ENCODE measurements around the gene USP40.

USP40 gene

DNA sequence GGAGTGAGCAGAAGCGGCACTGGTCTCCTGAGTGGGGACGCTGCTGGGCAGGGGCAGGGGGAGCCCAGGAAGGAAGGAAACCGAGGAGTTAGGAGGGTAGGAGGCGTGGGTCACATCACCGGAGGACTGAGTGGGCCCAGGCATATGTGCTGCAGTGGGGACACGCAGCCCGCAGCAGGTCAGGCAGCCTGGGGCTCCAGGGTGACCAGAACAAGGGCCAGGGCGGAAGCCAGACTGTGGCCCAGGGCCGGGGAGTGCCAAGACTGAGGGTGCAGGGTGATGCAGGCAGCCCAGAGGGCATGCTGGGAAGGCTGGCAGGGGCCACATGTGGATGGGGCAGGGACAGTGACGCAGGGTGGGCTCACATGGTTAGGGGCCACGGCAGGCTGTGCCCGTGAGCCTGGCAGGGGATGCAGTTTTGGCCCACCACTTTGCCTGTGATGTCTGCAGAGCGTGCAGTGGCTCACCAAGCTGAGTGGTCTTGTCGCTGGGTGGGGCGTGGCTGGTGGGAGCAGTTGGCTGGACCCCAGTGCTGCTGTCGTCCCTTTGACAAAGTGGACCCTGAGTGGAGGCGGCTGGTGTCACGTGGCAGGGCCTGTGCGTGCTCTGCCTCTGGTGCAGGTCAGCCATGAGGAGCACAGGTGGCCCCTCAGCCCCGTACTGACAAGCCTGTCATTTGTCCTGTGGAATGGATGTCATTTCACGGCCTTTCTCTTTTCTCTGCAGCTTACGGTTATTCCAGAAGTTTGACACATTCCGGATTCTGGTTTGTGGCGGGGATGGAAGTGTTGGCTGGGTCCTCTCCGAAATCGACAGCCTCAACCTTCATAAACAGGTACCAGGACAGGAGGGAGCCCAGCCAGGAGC is 125.2 kb downstream of the USP40 start:
- peaks cover 30% of the 10 kb centered on the region in 2 donors for H3K36me3 ChIP-seq (ENCODE audit: control insufficient read depth in 2 of 2, insufficient read depth in 2 of 2, low read length in 2 of 2)
- H3K4me3 ChIP-seq (ENCODE audit: low read length in 2 of 2) = no peak overlapping the region
- H3K4me1 ChIP-seq (ENCODE audit: control insufficient read depth, insufficient read depth, low read length) = no peaks in the 10 kb centered on the region
- no peak overlapping the region for H3K9ac ChIP-seq (ENCODE audit: low read length in 2 of 2)
- H3K27ac ChIP-seq (ENCODE audit: low read length) = no peak overlapping the region
- H3K27me3 ChIP-seq (ENCODE audit: control insufficient read depth in 1 of 2, insufficient read depth in 2 of 2, low read length in 2 of 2) = no peaks in the 10 kb centered on the region
- no peaks in the 10 kb centered on the region for H3K9me3 ChIP-seq (ENCODE audit: control insufficient read depth in 2 of 2, low read length in 2 of 2)

DNA sequence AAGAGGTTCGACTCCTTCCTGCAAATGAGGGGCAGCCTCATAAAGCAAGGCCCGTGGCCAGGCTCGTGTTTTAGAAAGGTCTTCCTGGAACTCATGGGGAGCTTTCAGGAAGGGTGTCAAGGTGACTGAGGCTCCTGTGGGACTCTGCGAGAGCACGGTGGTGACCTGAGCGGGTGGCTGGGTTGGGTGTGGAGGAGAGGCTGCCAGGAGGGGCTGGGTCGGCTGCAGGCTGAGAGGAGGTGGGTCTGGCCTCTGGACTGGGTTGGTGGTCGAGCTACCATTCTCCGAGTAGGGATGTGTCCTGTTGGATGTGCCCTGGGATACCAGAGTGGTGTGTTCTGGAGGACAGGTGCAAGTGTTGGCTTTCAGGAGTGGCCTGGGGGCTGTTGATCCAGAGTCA is 125.9 kb downstream of the USP40 start:
- Histone ChIP-seq H3K9me3 (ENCODE audit: control insufficient read depth in 2 of 2, low read length in 2 of 2) (no peaks in the 10 kb centered on the region), H3K36me3 (ENCODE audit: control insufficient read depth in 2 of 2, insufficient read depth in 2 of 2, low read length in 2 of 2) (peaks cover 30 to 31% of the 10 kb centered on the region in 2 donors), H3K27ac (ENCODE audit: low read length) (no peak overlapping the region), H3K9ac (ENCODE audit: low read length in 2 of 2) (no peak overlapping the region), H3K27me3 (ENCODE audit: control insufficient read depth in 1 of 2, insufficient read depth in 2 of 2, low read length in 2 of 2) (no peaks in the 10 kb centered on the region), H3K4me3 (ENCODE audit: low read length in 2 of 2) (no peak overlapping the region), H3K4me1 (ENCODE audit: control insufficient read depth, insufficient read depth, low read length) (no peaks in the 10 kb centered on the region)

DNA sequence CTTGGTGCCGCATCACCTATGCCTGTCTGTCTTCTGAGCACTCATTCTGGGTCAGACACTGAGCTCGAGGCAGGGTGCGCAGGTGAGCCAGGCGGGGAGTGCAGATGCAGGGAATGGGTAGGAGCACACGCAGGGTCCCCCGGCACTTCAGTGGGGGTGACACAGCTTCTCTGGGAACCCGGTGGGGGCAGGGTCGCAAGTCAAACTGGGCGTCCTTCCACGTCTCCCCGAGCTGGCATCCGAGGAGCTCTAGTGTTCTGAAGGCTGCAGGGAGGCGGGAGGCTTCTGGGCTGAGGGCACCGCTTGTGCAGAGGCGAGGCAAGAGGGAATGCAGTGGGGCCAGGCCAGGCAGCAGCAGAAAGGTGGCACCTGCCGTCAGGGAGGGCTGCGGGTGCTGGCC is 126.3 kb downstream of the USP40 start:
- Histone ChIP-seq H3K4me3 (ENCODE audit: low read length in 2 of 2) (no peak overlapping the region), H3K9ac (ENCODE audit: low read length in 2 of 2) (no peak overlapping the region), H3K27me3 (ENCODE audit: control insufficient read depth in 1 of 2, insufficient read depth in 2 of 2, low read length in 2 of 2) (no peaks in the 10 kb centered on the region), H3K9me3 (ENCODE audit: control insufficient read depth in 2 of 2, low read length in 2 of 2) (no peaks in the 10 kb centered on the region), H3K27ac (ENCODE audit: low read length) (no peak overlapping the region), H3K4me1 (ENCODE audit: control insufficient read depth, insufficient read depth, low read length) (no peaks in the 10 kb centered on the region), H3K36me3 (ENCODE audit: control insufficient read depth in 2 of 2, insufficient read depth in 2 of 2, low read length in 2 of 2) (peaks cover 30 to 32% of the 10 kb centered on the region in 2 donors)

DNA sequence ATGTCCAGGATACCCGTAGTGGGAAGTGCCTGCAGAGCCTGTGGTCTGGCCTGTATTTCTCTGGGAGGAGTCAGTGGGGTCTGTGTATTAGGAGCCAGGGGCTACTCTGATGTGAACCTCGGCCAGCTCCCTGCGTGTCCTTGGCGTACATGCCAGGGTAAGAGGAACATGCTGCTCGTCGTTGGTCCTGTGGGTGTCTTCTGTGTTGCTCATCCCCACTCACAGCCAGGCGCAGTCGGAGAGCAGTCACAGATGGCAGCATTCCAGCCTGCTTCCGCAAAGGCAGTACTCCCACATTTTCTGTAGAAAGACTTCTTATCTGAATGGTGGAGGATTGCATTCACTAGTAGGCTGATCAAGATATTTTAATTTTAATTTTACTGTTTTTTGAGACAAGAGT is 127.4 kb downstream of the USP40 start:
- H3K36me3 ChIP-seq (ENCODE audit: control insufficient read depth in 2 of 2, insufficient read depth in 2 of 2, low read length in 2 of 2) = peaks cover 31 to 37% of the 10 kb centered on the region in 2 donors
- H3K9me3 ChIP-seq (ENCODE audit: control insufficient read depth in 2 of 2, low read length in 2 of 2) = no peaks in the 10 kb centered on the region
- no peak overlapping the region for H3K27ac ChIP-seq (ENCODE audit: low read length)
- no peaks in the 10 kb centered on the region for H3K27me3 ChIP-seq (ENCODE audit: control insufficient read depth in 1 of 2, insufficient read depth in 2 of 2, low read length in 2 of 2)
- no peak overlapping the region for H3K4me3 ChIP-seq (ENCODE audit: low read length in 2 of 2)
- no peaks in the 10 kb centered on the region for H3K4me1 ChIP-seq (ENCODE audit: control insufficient read depth, insufficient read depth, low read length)
- no peak overlapping the region for H3K9ac ChIP-seq (ENCODE audit: low read length in 2 of 2)

DNA sequence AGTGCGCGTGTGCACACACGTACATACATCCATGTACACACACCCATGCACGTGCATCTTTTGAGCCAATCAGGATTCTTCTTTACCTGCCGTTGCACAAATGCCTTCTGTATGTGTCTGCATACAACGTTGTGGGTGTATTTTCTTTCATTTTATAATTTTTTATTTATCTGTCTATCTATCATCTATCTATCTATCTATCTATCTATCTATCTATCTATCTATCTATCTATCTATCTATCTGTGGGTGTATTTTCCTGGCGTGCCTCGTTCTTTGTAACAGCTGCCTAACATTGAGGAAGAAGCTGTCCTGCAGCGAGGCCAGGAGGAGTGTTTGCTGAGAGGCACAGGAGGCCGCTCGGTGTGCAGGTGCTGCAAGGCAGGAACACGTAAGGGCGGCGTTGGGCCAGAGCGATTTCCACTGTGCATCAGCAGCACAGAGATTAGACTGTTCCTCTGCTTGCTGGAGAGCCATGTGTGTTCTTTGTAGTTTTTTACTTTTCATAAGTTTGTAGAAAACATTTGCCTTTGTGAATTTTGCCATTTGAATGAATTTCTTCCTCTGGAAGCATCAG is 127.9 kb downstream of the USP40 start:
- Histone ChIP-seq H3K9me3 (ENCODE audit: control insufficient read depth in 2 of 2, low read length in 2 of 2) (no peaks in the 10 kb centered on the region), H3K27ac (ENCODE audit: low read length) (no peak overlapping the region), H3K9ac (ENCODE audit: low read length in 2 of 2) (no peak overlapping the region), H3K4me3 (ENCODE audit: low read length in 2 of 2) (no peak overlapping the region), H3K36me3 (ENCODE audit: control insufficient read depth in 2 of 2, insufficient read depth in 2 of 2, low read length in 2 of 2) (peaks cover 31 to 37% of the 10 kb centered on the region in 2 donors), H3K4me1 (ENCODE audit: control insufficient read depth, insufficient read depth, low read length) (no peaks in the 10 kb centered on the region), H3K27me3 (ENCODE audit: control insufficient read depth in 1 of 2, insufficient read depth in 2 of 2, low read length in 2 of 2) (no peaks in the 10 kb centered on the region)

DNA sequence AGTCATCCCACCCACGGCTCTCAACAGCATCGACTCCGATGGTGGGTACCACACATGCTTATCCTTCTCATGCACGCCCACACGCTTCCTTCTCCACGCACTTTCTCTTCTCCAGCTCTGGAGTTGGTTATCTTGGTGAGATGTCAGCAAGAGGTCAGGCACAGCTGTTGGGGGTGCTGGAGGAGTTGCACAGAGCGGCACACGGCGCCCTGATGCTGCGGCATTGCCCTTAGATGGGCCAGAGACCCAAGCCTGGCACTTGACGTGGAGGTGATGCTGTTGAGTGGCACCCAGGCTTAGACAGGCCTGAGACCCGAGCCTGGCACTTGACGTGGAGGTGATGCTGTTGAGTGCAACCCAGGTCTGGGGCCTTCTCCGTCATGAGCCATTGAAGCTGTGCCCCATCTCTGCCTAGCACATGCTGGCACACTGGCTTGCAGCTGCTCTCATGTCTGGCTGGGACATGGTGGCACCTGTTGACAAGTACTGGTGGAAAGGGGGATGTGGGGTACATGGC is 129.1 kb downstream of the USP40 start:
- Histone ChIP-seq H3K9ac (ENCODE audit: low read length in 2 of 2) (no peak overlapping the region), H3K9me3 (ENCODE audit: control insufficient read depth in 2 of 2, low read length in 2 of 2) (no peaks in the 10 kb centered on the region), H3K4me1 (ENCODE audit: control insufficient read depth, insufficient read depth, low read length) (no peaks in the 10 kb centered on the region), H3K27ac (ENCODE audit: low read length) (no peak overlapping the region), H3K36me3 (ENCODE audit: control insufficient read depth in 2 of 2, insufficient read depth in 2 of 2, low read length in 2 of 2) (peaks cover 29 to 37% of the 10 kb centered on the region in 2 donors), H3K27me3 (ENCODE audit: control insufficient read depth in 1 of 2, insufficient read depth in 2 of 2, low read length in 2 of 2) (no peaks in the 10 kb centered on the region), H3K4me3 (ENCODE audit: low read length in 2 of 2) (no peak overlapping the region)

DNA sequence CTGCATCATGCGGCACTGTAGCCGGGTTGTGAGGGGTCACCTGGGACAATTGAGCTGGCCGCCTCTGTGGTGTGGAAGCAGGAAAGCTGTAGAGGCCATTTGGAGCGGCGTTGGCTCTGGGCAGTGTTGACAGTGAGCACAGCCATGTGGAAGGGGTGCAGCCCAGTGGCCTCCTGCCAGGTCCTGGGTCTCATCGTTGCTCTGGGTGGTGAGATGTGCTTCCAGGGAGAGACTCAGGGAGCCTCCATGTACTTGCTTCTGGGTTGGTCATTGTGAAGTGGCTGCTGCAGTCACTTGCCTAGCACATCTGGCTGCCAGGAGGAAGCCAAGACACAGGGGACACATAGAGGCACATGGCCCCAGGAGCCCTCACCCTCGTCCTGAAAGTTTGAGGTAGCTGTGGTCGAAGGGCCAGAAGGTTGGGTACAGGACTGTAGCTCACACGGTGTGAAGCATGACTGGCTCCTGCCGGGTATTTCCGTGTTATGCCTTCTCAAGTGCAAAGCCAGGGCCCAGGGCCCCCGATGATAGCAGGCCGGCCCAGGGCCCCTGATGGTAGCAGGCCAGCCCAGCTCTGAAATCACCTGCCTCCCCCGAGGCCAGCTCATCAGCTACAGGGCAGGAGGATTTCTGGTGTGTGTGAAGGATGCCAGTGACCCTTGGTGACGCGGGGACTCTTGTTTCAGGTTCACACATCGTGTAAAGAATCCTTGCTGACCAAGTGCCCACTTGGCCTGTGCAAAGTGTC is 129.7 kb downstream of the USP40 start:
- H3K4me1 ChIP-seq (ENCODE audit: control insufficient read depth, insufficient read depth, low read length) = no peaks in the 10 kb centered on the region
- no peak overlapping the region for H3K9ac ChIP-seq (ENCODE audit: low read length in 2 of 2)
- no peaks in the 10 kb centered on the region for H3K27me3 ChIP-seq (ENCODE audit: control insufficient read depth in 1 of 2, insufficient read depth in 2 of 2, low read length in 2 of 2)
- H3K27ac ChIP-seq (ENCODE audit: low read length) = no peak overlapping the region
- peaks cover 28 to 37% of the 10 kb centered on the region in 2 donors for H3K36me3 ChIP-seq (ENCODE audit: control insufficient read depth in 2 of 2, insufficient read depth in 2 of 2, low read length in 2 of 2)
- H3K4me3 ChIP-seq (ENCODE audit: low read length in 2 of 2) = no peak overlapping the region
- no peaks in the 10 kb centered on the region for H3K9me3 ChIP-seq (ENCODE audit: control insufficient read depth in 2 of 2, low read length in 2 of 2)

DNA sequence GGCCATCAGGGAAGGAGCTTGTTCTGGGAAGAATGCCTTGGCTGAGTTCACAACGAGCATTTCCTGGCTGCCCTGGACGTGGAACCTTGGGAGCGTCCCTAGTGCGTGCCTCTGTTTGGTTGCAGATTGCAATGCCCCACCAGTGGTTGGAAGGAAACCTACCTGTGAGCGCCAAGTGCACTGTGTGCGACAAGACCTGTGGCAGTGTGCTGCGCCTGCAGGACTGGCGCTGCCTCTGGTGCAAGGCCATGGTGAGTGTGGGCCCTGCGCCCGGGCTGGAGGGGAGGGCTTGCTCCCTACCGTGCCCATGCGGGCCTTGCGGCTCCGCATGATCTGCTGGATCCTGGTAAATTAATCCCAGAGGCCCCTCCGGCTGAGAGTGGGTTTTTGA is 130.4 kb downstream of the USP40 start:
- Histone ChIP-seq H3K9me3 (ENCODE audit: control insufficient read depth in 2 of 2, low read length in 2 of 2) (no peaks in the 10 kb centered on the region), H3K36me3 (ENCODE audit: control insufficient read depth in 2 of 2, insufficient read depth in 2 of 2, low read length in 2 of 2) (peaks cover 27 to 37% of the 10 kb centered on the region in 2 donors), H3K9ac (ENCODE audit: low read length in 2 of 2) (no peak overlapping the region), H3K4me1 (ENCODE audit: control insufficient read depth, insufficient read depth, low read length) (no peaks in the 10 kb centered on the region), H3K27me3 (ENCODE audit: control insufficient read depth in 1 of 2, insufficient read depth in 2 of 2, low read length in 2 of 2) (no peaks in the 10 kb centered on the region), H3K27ac (ENCODE audit: low read length) (no peak overlapping the region), H3K4me3 (ENCODE audit: low read length in 2 of 2) (no peak overlapping the region)

DNA sequence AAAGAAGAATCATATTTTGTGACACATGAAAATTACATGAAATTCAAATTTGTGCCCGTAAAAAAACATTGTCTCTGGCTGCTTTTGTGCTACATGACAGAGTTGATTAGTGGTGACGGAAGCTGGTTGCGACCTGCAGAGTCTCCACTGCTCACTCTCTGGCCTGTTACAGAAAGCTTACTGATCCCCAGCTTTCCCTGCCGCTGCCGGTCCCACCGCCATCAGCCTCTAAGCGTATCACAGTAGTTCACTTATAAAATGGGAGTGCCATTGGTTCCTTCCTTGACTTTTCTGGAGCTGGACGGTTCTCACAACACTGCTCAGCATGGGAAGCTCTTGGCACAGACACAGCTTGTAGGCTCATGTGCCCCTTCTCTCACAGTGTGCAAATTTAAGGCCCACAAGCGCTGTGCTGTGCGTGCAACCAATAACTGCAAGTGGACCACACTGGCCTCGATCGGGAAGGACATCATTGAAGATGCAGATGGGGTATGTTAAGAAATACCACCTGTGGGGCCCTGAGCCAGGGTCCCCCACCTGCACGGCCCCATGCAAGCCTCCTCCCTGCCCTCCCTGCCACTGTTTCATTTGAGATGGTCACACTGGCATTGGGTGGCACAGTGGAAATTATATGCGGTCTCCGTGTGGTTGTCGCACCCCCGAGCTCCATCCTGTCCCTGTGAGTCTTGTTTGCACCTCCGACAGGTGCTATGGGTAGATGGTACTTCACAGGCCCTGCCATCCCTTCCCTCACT is 131.0 kb downstream of the USP40 start:
- no peaks in the 10 kb centered on the region for H3K4me1 ChIP-seq (ENCODE audit: control insufficient read depth, insufficient read depth, low read length)
- no peak overlapping the region for H3K4me3 ChIP-seq (ENCODE audit: low read length in 2 of 2)
- no peak overlapping the region for H3K9ac ChIP-seq (ENCODE audit: low read length in 2 of 2)
- H3K9me3 ChIP-seq (ENCODE audit: control insufficient read depth in 2 of 2, low read length in 2 of 2) = no peaks in the 10 kb centered on the region
- H3K27me3 ChIP-seq (ENCODE audit: control insufficient read depth in 1 of 2, insufficient read depth in 2 of 2, low read length in 2 of 2) = no peaks in the 10 kb centered on the region
- H3K27ac ChIP-seq (ENCODE audit: low read length) = no peak overlapping the region
- peaks cover 27 to 37% of the 10 kb centered on the region in 2 donors for H3K36me3 ChIP-seq (ENCODE audit: control insufficient read depth in 2 of 2, insufficient read depth in 2 of 2, low read length in 2 of 2)

DNA sequence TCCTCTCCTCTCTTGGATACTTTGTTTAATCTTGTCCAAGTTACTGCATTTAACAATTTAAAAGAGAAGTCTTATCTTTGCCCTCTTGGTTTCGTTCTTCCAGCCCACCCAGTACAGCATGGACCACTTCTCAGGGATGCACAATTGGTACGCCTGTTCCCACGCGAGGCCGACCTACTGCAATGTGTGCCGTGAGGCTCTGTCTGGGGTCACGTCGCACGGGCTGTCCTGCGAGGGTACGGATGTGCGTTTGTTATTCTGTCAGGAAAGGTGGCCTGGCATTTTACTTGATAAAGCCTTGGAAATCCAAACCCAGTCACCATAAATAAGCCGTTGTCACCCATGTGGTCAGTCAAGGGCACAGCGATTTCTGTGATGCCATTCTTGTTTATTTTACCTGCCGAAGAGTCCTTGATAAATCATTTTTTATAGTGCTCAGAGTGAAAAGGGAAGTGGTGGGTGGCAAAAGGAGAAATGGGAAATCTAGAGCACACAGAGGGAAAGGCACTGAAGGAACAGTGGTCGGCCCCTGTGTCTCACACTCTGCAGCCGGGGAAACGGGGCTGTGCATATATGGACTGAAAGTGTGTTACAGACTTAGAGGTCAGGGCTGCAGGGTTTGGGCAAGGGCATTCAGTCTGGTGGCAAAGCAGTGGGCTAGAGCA is 131.8 kb downstream of the USP40 start:
- no peaks in the 10 kb centered on the region for H3K9me3 ChIP-seq (ENCODE audit: control insufficient read depth in 2 of 2, low read length in 2 of 2)
- no peak overlapping the region for H3K27ac ChIP-seq (ENCODE audit: low read length)
- H3K27me3 ChIP-seq (ENCODE audit: control insufficient read depth in 1 of 2, insufficient read depth in 2 of 2, low read length in 2 of 2) = no peaks in the 10 kb centered on the region
- peaks cover 27 to 33% of the 10 kb centered on the region in 2 donors for H3K36me3 ChIP-seq (ENCODE audit: control insufficient read depth in 2 of 2, insufficient read depth in 2 of 2, low read length in 2 of 2)
- no peak overlapping the region for H3K4me3 ChIP-seq (ENCODE audit: low read length in 2 of 2)
- no peaks in the 10 kb centered on the region for H3K4me1 ChIP-seq (ENCODE audit: control insufficient read depth, insufficient read depth, low read length)
- no peak overlapping the region for H3K9ac ChIP-seq (ENCODE audit: low read length in 2 of 2)

Measured in stomach smooth muscle (tissue), 2 donors.